Spleen (tissue), 7 donors: ENCODE results near the gene RAB23.

Source experiments
- POLR2A ChIP-seq, 3 donors: fragments of 450-650 bp; IDR thresholded peaks; one replicate each; pipeline ENCODE4 v1.5.1; 2017; ENCODE audit warnings: antibody characterized with exemption in 3 of 3, mild to moderate bottlenecking in 1 of 3
- TF ChIP-seq, protein P1 (sequence below), 11 experiments: fragments of 200-600 bp in 7 of 11; fragments of 450-650 bp in 4 of 11; sonication (generic) in 4 of 11; IDR thresholded peaks in 8 of 11; conservative IDR thresholded peaks in 3 of 11; 1 replicate in 7 of 11; 2 replicates in 4 of 11; pipeline versions ENCODE4 v1.4.0 to v1.8.0; 2016 to 2021; ENCODE audit warnings: antibody characterized with exemption in 11 of 11, inconsistent platforms in 4 of 11, mild to moderate bottlenecking in 1 of 11
- donor health status: DM: no; HTN: no; CAD: no; lungs with moderate emphysema.
- donor health status: DM: no; HTN: no; CAD: no.
- donor health status: DM: no; HTN: no; CAD: no.

GRCh38 chr6:57252137-57252536 is 30.0 kb upstream of the RAB23 start:
- TF ChIP-seq, protein P1, sequence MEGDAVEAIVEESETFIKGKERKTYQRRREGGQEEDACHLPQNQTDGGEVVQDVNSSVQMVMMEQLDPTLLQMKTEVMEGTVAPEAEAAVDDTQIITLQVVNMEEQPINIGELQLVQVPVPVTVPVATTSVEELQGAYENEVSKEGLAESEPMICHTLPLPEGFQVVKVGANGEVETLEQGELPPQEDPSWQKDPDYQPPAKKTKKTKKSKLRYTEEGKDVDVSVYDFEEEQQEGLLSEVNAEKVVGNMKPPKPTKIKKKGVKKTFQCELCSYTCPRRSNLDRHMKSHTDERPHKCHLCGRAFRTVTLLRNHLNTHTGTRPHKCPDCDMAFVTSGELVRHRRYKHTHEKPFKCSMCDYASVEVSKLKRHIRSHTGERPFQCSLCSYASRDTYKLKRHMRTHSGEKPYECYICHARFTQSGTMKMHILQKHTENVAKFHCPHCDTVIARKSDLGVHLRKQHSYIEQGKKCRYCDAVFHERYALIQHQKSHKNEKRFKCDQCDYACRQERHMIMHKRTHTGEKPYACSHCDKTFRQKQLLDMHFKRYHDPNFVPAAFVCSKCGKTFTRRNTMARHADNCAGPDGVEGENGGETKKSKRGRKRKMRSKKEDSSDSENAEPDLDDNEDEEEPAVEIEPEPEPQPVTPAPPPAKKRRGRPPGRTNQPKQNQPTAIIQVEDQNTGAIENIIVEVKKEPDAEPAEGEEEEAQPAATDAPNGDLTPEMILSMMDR (IDR thresholded peaks at IDR 0.05 in 8 of 11, conservative IDR thresholded peaks at IDR 0.05 in 3 of 11) = no peak
- TF ChIP-seq POLR2A (IDR thresholded peaks at IDR 0.05) = no peak
